ENCODE results near the gene PIM3. TPM values are rescaled to one million over a fixed set of nuclear protein-coding genes. Genes with fewer than 3 reads are reported as not detected.

The PIM3 gene
- total and polyA plus RNA-seq, 10 of the 15 experiments (the other 5 are each of a cell fraction or from before 2014, with no cell fraction given), result 0.31 to 60.8 (median 12.4) TPM

DNA sequence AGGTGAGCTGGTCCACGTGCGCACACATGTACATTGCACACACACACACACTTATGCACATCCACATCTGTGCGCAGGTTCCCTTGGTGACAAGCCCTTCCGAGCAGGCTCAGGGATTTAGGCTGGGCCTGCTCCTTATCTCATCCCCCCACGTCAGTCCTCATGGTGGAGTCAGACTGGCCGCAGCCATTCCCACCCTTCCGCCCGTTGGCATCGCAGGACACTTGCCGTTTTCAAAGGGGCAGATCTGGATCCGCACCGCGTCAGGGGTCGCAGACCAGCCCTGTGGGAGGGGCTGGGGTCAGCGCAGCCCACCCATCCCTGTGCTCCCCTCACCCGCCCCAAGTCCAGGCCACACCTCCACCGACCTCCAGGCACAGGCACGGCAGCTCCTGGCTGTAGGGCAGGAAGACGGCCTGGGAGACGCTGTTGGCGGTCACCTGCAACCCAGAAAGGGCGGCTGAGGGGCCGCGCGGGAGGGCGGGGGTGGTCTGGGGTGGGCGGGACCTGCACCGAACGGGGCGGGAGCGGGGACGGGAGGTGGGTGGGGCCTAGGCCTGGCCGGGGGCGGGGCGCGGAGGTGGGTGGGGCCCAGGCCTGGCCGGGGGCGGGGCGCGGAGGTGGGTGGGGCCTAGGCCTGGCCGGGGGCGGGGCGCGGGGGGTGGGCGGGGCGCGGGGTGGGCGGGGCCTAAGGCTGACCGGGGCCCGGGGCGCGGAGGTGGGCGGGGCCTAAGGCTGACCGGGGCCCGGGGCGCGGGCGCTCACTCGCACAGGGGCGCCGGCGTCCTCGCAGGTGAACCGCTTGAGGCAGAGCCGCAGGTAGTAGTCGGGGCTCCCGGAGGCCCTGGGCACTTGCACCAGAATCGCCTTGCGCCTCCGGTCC, 38.7 kb downstream of the PIM3 start (continued):
- TF ChIP-seq JUND (IDR thresholded peaks at IDR 0.05; ENCODE audit: low read depth, low read length) (no peak), BHLHE40 (IDR thresholded peaks at IDR 0.05; ENCODE audit: borderline replicate concordance in 1 of 2, low read depth in 2 of 2, low read length in 1 of 2) (no peak), ZNF274 (IDR thresholded peaks at IDR 0.05; ENCODE audit: insufficient read depth, insufficient read length) (no peak), STAT1 (conservative IDR thresholded peaks at IDR 0.05) (no peak), KDM1A (IDR thresholded peaks at IDR 0.05; ENCODE audit: borderline replicate concordance) (no peak), NFYA (IDR thresholded peaks at IDR 0.05; ENCODE audit: borderline replicate concordance, low read depth, low read length) (no peak), CREB1 (IDR thresholded peaks at IDR 0.05; ENCODE audit: low read depth) (no peak), RB1 (IDR thresholded peaks at IDR 0.05; ENCODE audit: borderline replicate concordance) (no peak), SIX5 (IDR thresholded peaks at IDR 0.05; ENCODE audit: low read depth, low read length, severe bottlenecking) (no peak), NFYB (IDR thresholded peaks at IDR 0.05; ENCODE audit: insufficient read depth, low read depth, low read length) (no peak), CEBPB (IDR thresholded peaks at IDR 0.05; ENCODE audit: borderline replicate concordance in 1 of 2, low read depth in 2 of 2, low read length in 2 of 2) (no peak)
- TF ChIP-seq, protein P1, sequence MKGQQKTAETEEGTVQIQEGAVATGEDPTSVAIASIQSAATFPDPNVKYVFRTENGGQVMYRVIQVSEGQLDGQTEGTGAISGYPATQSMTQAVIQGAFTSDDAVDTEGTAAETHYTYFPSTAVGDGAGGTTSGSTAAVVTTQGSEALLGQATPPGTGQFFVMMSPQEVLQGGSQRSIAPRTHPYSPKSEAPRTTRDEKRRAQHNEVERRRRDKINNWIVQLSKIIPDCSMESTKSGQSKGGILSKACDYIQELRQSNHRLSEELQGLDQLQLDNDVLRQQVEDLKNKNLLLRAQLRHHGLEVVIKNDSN (IDR thresholded peaks at IDR 0.05; ENCODE audit: borderline replicate concordance, extremely low read length, insufficient read depth, low read depth, low read length), result no peak
- TF ChIP-seq, protein P2, sequence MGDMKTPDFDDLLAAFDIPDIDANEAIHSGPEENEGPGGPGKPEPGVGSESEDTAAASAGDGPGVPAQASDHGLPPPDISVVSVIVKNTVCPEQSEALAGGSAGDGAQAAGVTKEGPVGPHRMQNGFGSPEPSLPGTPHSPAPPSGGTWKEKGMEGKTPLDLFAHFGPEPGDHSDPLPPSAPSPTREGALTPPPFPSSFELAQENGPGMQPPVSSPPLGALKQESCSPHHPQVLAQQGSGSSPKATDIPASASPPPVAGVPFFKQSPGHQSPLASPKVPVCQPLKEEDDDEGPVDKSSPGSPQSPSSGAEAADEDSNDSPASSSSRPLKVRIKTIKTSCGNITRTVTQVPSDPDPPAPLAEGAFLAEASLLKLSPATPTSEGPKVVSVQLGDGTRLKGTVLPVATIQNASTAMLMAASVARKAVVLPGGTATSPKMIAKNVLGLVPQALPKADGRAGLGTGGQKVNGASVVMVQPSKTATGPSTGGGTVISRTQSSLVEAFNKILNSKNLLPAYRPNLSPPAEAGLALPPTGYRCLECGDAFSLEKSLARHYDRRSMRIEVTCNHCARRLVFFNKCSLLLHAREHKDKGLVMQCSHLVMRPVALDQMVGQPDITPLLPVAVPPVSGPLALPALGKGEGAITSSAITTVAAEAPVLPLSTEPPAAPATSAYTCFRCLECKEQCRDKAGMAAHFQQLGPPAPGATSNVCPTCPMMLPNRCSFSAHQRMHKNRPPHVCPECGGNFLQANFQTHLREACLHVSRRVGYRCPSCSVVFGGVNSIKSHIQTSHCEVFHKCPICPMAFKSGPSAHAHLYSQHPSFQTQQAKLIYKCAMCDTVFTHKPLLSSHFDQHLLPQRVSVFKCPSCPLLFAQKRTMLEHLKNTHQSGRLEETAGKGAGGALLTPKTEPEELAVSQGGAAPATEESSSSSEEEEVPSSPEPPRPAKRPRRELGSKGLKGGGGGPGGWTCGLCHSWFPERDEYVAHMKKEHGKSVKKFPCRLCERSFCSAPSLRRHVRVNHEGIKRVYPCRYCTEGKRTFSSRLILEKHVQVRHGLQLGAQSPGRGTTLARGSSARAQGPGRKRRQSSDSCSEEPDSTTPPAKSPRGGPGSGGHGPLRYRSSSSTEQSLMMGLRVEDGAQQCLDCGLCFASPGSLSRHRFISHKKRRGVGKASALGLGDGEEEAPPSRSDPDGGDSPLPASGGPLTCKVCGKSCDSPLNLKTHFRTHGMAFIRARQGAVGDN (IDR thresholded peaks at IDR 0.05), result no peak
